Muscle of leg (tissue), 11 donors: ENCODE measurements around the gene SPOUT1. TPM values are rescaled to one million over a fixed set of nuclear protein-coding genes. Genes with fewer than 3 reads are reported as not detected.
"Not testable (repeated sequence)": the region's sequence is repeated elsewhere in the genome, so short reads cannot be mapped to it uniquely, and the experiment has no call there.

Source experiments
- DNase-seq: peaks from one replicate; pipeline ENCODE4 v3.0.0; 2013
- H3K27ac ChIP-seq: one replicate; pipeline ENCODE4 v1.5.1; 2013; ENCODE audit warnings: mild to moderate bottlenecking, low read length, control low read depth
- H3K27me3 ChIP-seq: one replicate; pipeline ENCODE4 v1.6.1; 2013; ENCODE audit warnings: low read length; ENCODE audit not compliant: control insufficient read depth, insufficient read depth
- H3K36me3 ChIP-seq: one replicate; pipeline ENCODE4 v1.6.1; 2013; ENCODE audit warnings: low read length; ENCODE audit not compliant: control insufficient read depth, insufficient read depth
- H3K4me1 ChIP-seq: one replicate; pipeline ENCODE4 v1.6.1; 2013; ENCODE audit warnings: low read length; ENCODE audit not compliant: control insufficient read depth, insufficient read depth
- H3K4me3 ChIP-seq: one replicate; pipeline ENCODE4 v1.5.1; 2013; ENCODE audit warnings: low read length, control low read depth
- H3K9me3 ChIP-seq: replicated peaks from 2 replicates; pipeline ENCODE4 v1.6.1; 2013; ENCODE audit warnings: low read depth, low read length; ENCODE audit not compliant: control insufficient read depth
- WGBS: methylation state at CpG from one replicate; pipeline ENCODE4 v1.1.5; 2013; ENCODE audit warnings: missing lambda C conversion rate; ENCODE audit not compliant: insufficient coverage; 5-methylcytosine and 5-hydroxymethylcytosine counted together
- polyA plus RNA-seq, 8 donors: library from polyadenylated mRNA; unstranded; fragments of 120-200 nt; gene quantifications; one replicate each; pipeline versions ENCODE4 v1.2.1 to v1.2.3, GENCODE V29; 2013; ENCODE audit warnings: inconsistent platforms in 1 of 8, low replicate concordance in 1 of 8; ENCODE audit not compliant: insufficient read length in 8 of 8, insufficient read depth in 1 of 8
- total RNA-seq: library from RNA; stranded (reverse); fragments of 120-200 nt; gene quantifications from one replicate; pipeline ENCODE4 v1.2.4, GENCODE V29; 2013

SPOUT1 gene
- total and polyA plus RNA-seq, 9 donors, result 18.5 to 33.2 (median 25.3) TPM

GRCh38 chr9:128810873-128811272 is 18.7 kb downstream of the SPOUT1 start:
- H3K9me3 ChIP-seq, result no peaks in the 10 kb centered on the region
- WGBS, result 80% methylated on average over 2 of the region's 5 CpGs

DNA sequence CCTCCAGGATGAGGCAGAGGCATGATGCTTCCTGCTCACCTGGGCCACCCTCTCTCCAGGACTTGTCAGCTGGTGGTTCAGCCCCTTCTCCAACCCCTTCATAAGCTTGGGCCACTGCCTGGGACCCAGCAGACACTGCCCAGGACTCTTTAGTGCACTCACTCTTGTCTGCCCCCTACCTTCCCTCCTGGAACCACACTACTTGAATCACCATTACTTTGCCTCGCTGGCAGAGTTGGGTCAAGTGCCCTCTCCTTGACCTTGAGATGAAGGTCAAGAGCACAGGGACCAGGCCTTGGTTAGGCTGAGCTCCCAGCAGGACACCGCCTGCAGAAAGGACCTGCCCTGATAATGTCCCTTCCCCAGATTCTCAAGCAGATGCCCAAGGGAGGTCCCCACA is 19.8 kb downstream of the SPOUT1 start:
- Histone ChIP-seq H3K27ac (no peak overlapping the region), H3K9me3 (no peaks in the 10 kb centered on the region), H3K4me1 (no peaks in the 10 kb centered on the region), H3K27me3 (no peaks in the 10 kb centered on the region), H3K4me3 (no peak overlapping the region), H3K36me3 (peaks cover 46% of the 10 kb centered on the region)
- WGBS, result 81% methylated on average over 2 of the region's 2 CpGs
- no peak for DNase-seq

More at GRCh38 chr9:128810873-128811272, 18.7 kb downstream of the SPOUT1 start:
- Histone ChIP-seq H3K27me3 (no peaks in the 10 kb centered on the region), H3K4me3 (no peak overlapping the region), H3K27ac (no peak overlapping the region), H3K36me3 (peaks cover 35% of the 10 kb centered on the region), H3K4me1 (no peaks in the 10 kb centered on the region)
- no peak for DNase-seq

GRCh38 chr9:128809036-128809599 is 20.5 kb downstream of the SPOUT1 start:
- Histone ChIP-seq H3K9me3 (no peaks in the 10 kb centered on the region), H3K4me1 (no peaks in the 10 kb centered on the region), H3K4me3 (no peak overlapping the region), H3K27me3 (no peaks in the 10 kb centered on the region), H3K27ac (no peak overlapping the region), H3K36me3 (peaks cover 48% of the 10 kb centered on the region)
- no peak for DNase-seq
- 92% methylated on average over 8 of the region's 12 CpGs for WGBS

DNA sequence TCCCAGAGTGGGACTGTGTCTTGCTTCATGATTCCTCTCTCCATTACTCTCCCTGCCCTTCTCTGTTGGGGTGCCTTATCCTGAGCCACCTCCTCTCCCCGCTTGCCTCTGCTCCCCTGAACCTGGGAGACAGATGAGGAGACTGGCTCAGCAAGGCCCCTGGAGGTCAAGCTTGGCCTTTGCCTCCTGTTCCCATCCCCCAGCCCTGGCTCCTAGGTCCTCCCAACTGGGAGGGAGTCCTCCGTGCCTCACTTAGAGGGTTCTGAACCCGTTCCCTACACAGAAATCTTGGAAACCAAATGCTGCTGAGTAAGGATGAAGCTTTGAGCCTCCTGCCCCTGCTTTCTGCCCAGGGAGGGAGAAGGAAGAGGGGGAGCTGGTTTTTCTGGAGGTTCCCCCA is 21.1 kb downstream of the SPOUT1 start:
- H3K4me3 ChIP-seq, result no peak overlapping the region
- H3K36me3 ChIP-seq, result peaks cover 54% of the 10 kb centered on the region
- H3K27me3 ChIP-seq, result no peaks in the 10 kb centered on the region
- 79% methylated on average over 2 of the region's 3 CpGs for WGBS
- H3K9me3 ChIP-seq, result no peaks in the 10 kb centered on the region
- H3K27ac ChIP-seq, result no peak overlapping the region
- DNase-seq, result no peak
- no peaks in the 10 kb centered on the region for H3K4me1 ChIP-seq

DNA sequence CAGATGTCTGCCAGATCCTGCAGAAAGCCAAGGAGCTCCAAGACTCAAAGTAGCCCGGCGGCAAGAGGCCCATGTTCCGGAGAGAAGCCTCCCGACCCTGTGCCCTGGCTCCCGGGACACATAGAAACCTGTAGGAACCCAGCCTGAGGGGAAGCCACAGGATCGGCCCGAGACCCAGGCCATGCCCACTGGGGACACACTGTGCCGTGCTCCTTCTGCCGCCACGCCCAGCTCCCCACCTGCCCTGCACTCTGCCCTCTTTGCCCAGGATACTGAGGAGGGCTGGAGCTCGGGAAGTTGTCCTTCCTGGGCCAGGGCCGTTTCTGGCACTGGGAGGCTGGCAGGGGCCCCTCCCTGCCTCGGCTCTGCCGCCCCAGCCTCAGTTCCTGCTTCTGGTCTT is 21.8 kb downstream of the SPOUT1 start:
- H3K36me3 ChIP-seq, result peaks cover 61% of the 10 kb centered on the region
- 90% methylated on average over 13 of the region's 14 CpGs for WGBS
- no peaks in the 10 kb centered on the region for H3K27me3 ChIP-seq
- DNase-seq, result no peak
- no peaks in the 10 kb centered on the region for H3K9me3 ChIP-seq
- no peaks in the 10 kb centered on the region for H3K4me1 ChIP-seq
- H3K27ac ChIP-seq, result no peak overlapping the region
- H3K4me3 ChIP-seq, result no peak overlapping the region

GRCh38 chr9:128805661-128806060 is 23.9 kb downstream of the SPOUT1 start:
- no peak for DNase-seq
- no peaks in the 10 kb centered on the region for H3K4me1 ChIP-seq
- WGBS, result 88% methylated on average over 14 of the region's 14 CpGs
- no peak overlapping the region for H3K27ac ChIP-seq
- no peak overlapping the region for H3K4me3 ChIP-seq
- no peaks in the 10 kb centered on the region for H3K27me3 ChIP-seq
- peaks cover 74% of the 10 kb centered on the region for H3K36me3 ChIP-seq
- no peaks in the 10 kb centered on the region for H3K9me3 ChIP-seq

GRCh38 chr9:128802482-128802881 is 27.1 kb downstream of the SPOUT1 start:
- Histone ChIP-seq H3K9me3 (no peaks in the 10 kb centered on the region), H3K27me3 (no peaks in the 10 kb centered on the region), H3K4me1 (no peaks in the 10 kb centered on the region), H3K4me3 (no peak overlapping the region), H3K27ac (no peak overlapping the region), H3K36me3 (peaks cover 77% of the 10 kb centered on the region)
- WGBS, result 100% methylated on average over 3 of the region's 4 CpGs
- DNase-seq, result no peak

- H3K27ac ChIP-seq, result no peak overlapping the region
- H3K9me3 ChIP-seq, result no peaks in the 10 kb centered on the region
- no peak overlapping the region for H3K4me3 ChIP-seq
- 90% methylated on average over 4 of the region's 7 CpGs for WGBS
- DNase-seq, result no peak
- H3K27me3 ChIP-seq, result no peaks in the 10 kb centered on the region
- no peaks in the 10 kb centered on the region for H3K4me1 ChIP-seq
- peaks cover 72% of the 10 kb centered on the region for H3K36me3 ChIP-seq
Observed at GRCh38 chr9:128800061-128800460, 29.5 kb downstream of the SPOUT1 start.

- Histone ChIP-seq H3K9me3 (no peaks in the 10 kb centered on the region), H3K36me3 (peaks cover 76% of the 10 kb centered on the region), H3K4me3 (no peak overlapping the region), H3K4me1 (no peaks in the 10 kb centered on the region), H3K27ac (no peak overlapping the region), H3K27me3 (no peaks in the 10 kb centered on the region)
- DNase-seq, result no peak
- 92% methylated on average over 7 of the region's 8 CpGs for WGBS
Observed at GRCh38 chr9:128798896-128799295, 30.7 kb downstream of the SPOUT1 start.

GRCh38 chr9:128794961-128795360 is 34.6 kb downstream of the SPOUT1 start:
- H3K4me1 ChIP-seq, H3K27ac ChIP-seq, H3K27me3 ChIP-seq, H3K4me3 ChIP-seq, H3K9me3 ChIP-seq, DNase-seq: not testable (repeated sequence)
- no CpG with 5 or more reads among the region's 2 CpGs for WGBS
- H3K36me3 ChIP-seq, result peaks cover 87% of the 10 kb centered on the region
